Urinary bladder (tissue), 4 donors: ENCODE data around the gene AK8. TPM values are rescaled to one million over a fixed set of nuclear protein-coding genes. Genes with fewer than 3 reads are reported as not detected.

Source experiments
- DNase-seq: peaks from one replicate; pipeline ENCODE4 v3.0.0-alpha.2; 2015; ENCODE audit errors: extremely low spot score
- H3K27ac ChIP-seq: one replicate; pipeline ENCODE4 v1.5.1; 2013; ENCODE audit warnings: low read depth, mild to moderate bottlenecking, moderate library complexity
- H3K36me3 ChIP-seq: one replicate; pipeline ENCODE4 v1.6.1; 2013; ENCODE audit warnings: mild to moderate bottlenecking, moderate library complexity; ENCODE audit not compliant: insufficient read depth
- H3K4me1 ChIP-seq: one replicate; pipeline ENCODE4 v1.6.1; 2013; ENCODE audit warnings: mild to moderate bottlenecking, moderate library complexity; ENCODE audit not compliant: insufficient read depth
- H3K4me3 ChIP-seq: one replicate; pipeline ENCODE4 v1.5.1; 2013; ENCODE audit warnings: low read depth, low read length
- WGBS: extraction: QIAGEN DNeasy Blood & Tissue Kit; methylation state at CpG from one replicate; pipeline ENCODE4 v1.1.7; 2013; 5-methylcytosine and 5-hydroxymethylcytosine counted together
- polyA plus RNA-seq: library from polyadenylated mRNA; stranded (reverse); fragments of 200-250 nt; gene quantifications from one replicate; pipeline ENCODE4 v1.2.3, GENCODE V29; 2013
- total RNA-seq: library from RNA; depleted of rRNA; stranded (reverse); fragments of >200 nt; gene quantifications from one replicate; pipeline ENCODE4 v1.2.3, GENCODE V29; 2014
- donor health status: healthy with polysubstance abuse.
- donor health status: healthy.

Gene AK8
- total and polyA plus RNA-seq, 2 donors: 1.0 to 1.1 TPM

GRCh38 chr9:132800038-132800648 is 77.9 kb downstream of the AK8 start:
- WGBS: 15% methylated on average over 22 of the region's 22 CpGs
- H3K4me1 ChIP-seq: no peaks in the 10 kb centered on the region

DNA sequence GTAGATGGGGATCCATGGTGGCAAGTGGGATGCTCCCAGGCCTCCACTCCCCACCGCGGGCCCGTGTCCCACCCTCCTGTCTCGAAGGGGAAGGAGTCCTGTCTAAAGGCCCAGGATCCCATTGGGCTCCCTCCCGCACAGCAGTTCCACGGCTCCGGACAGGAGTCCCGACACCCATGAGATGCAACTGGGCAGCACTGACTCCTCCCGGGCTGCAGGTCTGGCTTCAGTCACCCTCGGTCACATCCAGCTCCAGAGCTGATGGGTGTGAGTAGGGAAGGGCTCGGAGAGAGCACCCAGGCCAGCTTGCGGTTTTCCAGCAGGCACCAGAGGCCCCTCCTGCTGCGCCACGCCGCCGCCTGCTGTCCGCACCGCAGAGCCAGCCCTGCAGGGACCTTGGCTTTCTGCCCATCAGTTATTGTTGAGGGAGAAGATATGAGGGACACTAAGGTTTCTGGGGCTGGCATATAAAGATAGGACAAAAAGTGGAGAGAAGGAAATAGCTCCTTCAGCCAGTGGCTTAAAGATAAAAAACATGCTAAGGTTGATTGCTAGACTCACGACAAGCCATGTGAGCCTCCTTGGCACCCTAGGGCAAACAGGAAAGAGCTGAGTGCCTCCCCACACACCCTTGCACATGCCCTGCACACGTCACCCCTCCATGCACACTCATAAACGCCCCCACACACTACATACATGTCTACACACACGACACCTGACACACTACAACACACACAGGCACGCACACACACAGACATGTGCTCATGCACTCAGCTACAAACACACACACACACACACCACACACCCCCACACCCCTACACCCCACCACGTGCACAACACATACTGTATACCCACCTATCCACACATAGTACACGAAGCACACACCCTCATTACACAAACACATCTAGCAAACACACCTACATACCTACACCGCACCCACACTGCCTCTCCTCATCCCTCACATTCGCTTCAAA is 79.0 kb downstream of the AK8 start:
- Histone ChIP-seq H3K27ac (no peak overlapping the region), H3K36me3 (no peaks in the 10 kb centered on the region), H3K4me1 (no peaks in the 10 kb centered on the region), H3K4me3 (no peak overlapping the region)
- DNase-seq: no peak
- 52% methylated on average over 27 of the region's 27 CpGs for WGBS

More at GRCh38 chr9:132800038-132800648, 77.9 kb downstream of the AK8 start:
- no peak overlapping the region for H3K27ac ChIP-seq
- H3K36me3 ChIP-seq: no peaks in the 10 kb centered on the region
- no peak overlapping the region for H3K4me3 ChIP-seq
- peak; percentile 53 for DNase-seq

DNA sequence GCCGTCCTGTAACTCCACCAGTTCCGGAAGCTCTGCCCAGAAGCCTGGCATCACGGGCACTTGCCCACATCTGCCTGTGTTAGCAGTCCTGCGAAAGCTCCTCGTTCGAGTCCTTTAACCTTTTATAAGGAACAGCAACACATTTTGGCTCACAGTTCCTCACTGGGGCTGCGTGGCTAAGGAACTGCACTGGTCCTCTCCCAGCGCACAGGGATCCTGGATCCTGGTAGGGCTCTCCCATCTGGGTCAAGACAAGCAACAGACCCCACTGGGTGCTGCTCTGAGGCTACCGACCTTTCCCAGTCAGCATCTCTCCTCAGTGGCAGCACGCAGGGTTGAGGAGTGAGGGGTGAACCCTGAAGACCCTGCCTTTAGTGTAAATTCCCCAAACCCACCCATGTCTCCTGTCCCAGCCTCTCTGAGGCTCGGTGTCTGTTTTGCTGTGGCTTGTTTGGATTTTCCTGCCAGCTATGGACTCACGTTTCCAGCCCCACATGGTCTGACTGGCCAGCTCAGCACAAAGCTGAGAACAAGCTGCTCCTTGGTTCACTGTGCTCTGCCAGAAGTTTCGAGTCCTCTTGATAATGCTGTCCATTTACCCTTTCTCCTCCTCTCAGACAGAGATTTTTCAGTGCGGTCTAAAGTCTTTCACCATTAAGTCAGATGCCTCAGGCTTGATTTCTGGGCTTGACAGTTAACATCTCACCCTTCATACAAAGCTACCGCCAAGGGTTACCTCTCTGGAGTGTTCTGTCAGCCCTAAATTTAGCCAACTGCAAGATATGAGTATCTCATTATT is 80.0 kb downstream of the AK8 start:
- peak; percentile 10 for DNase-seq
- 61% methylated on average over 15 of the region's 15 CpGs for WGBS
- no peak overlapping the region for H3K4me3 ChIP-seq
- no peaks in the 10 kb centered on the region for H3K4me1 ChIP-seq
- H3K27ac ChIP-seq: no peak overlapping the region
- no peaks in the 10 kb centered on the region for H3K36me3 ChIP-seq

GRCh38 chr9:132795511-132796303 is 82.4 kb downstream of the AK8 start:
- H3K4me3 ChIP-seq: no peak overlapping the region
- H3K36me3 ChIP-seq: no peaks in the 10 kb centered on the region
- H3K4me1 ChIP-seq: no peaks in the 10 kb centered on the region
- 87% methylated on average over 16 of the region's 16 CpGs for WGBS
- H3K27ac ChIP-seq: no peak overlapping the region
- DNase-seq: no peak

DNA sequence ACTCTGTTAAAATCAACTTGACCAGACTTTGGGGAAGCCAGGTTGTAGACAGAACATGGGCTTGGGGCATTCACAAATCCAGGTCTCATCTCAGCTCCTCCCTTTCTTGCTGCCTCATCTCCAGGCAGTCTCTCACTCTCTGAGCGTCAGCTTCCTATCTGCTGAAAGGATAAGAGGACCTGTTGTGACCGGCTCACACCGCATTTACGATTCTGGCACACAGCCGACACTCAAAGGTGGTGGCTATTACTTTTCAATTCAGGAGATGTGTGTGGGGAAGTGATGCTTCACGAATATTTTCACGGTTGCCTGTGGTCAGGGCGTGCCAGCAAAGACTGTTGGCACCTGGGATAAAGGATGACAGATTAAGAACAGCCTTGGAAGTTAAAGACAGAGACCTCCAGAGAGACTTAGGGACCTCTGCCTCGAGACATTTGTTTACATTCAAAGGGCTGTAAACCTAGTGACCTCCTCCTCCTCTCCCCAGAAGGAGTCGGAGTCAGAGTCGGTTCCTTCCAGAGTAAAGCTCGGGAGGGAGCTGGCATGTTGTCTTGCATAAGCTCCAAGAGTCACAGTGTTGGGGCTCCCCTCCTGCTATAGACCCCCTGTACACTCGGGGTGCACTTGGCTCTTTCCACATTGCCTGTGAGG is 83.2 kb downstream of the AK8 start:
- H3K36me3 ChIP-seq: no peaks in the 10 kb centered on the region
- no peaks in the 10 kb centered on the region for H3K4me1 ChIP-seq
- no peak overlapping the region for H3K27ac ChIP-seq
- H3K4me3 ChIP-seq: no peak overlapping the region
- 10% methylated on average over 13 of the region's 13 CpGs for WGBS
- DNase-seq: peak; percentile 10

DNA sequence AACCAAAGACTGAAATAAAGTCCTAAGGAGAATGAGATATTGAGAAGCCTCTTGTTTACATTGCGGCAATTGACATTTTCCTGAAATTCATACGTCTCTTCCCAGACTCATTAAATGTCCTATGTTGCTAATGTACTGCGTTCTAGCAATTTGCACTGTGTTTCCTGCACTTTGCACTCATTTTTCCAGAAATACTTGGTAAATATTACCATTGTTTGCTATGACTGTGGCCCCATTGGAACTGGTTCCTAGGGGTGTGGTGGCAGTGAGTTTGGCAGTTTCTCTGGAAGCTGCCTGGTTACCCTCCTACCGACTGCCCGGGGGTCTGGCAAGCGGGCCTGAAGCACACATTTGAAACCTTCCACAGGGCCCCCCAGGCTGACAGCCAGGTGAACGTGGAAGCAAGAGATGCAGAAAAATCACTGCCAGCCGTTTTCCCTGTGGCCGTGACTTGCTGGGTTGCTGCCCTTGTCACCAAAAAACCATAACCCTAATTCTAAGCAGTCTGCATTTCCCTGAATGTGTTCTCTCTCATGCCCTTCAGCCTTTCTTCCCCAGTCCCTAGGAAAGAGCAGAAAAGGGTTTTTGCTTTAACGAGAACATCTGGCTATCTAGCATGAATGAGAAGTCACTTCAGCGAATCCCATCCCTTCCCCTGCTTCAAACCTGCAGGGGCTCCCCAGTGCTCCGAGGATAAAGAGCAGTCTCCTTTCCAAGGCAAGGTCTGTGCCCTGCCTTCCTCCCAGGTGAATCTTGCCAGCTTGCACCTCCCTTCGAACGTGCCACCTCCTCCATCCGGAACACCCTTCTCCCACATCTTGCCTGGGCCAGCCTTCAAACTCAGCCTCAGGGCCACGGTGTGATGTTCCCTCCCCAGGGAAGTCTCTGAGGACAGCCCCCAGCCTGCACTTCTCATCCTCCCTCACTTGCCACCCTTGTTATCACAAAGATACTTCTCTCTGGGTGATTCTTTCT is 84.2 kb downstream of the AK8 start:
- Histone ChIP-seq H3K36me3 (no peaks in the 10 kb centered on the region), H3K27ac (no peak overlapping the region), H3K4me3 (no peak overlapping the region), H3K4me1 (no peaks in the 10 kb centered on the region)
- no peak for DNase-seq
- 72% methylated on average over 16 of the region's 16 CpGs for WGBS

DNA sequence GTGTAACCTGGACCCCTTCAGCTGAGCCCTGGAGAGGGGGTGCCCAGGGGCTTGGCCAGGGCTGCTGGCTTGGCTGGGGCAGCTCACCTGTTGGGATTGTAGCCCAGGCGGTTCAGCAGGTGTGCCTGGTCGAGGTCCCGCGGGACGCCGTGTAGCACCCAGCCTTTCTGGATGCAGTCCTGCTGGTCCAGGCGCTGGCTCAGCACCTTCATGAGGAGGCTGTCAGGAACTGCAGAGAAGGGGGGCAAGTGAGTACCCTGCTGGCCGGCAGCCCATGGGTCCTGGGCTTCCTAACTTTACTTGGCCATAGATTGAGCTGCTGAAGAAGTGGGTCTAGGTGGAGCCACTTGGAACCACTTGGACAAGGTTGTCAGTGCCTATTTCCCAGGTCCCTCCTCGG is 85.5 kb downstream of the AK8 start:
- H3K4me3 ChIP-seq: no peak overlapping the region

DNA sequence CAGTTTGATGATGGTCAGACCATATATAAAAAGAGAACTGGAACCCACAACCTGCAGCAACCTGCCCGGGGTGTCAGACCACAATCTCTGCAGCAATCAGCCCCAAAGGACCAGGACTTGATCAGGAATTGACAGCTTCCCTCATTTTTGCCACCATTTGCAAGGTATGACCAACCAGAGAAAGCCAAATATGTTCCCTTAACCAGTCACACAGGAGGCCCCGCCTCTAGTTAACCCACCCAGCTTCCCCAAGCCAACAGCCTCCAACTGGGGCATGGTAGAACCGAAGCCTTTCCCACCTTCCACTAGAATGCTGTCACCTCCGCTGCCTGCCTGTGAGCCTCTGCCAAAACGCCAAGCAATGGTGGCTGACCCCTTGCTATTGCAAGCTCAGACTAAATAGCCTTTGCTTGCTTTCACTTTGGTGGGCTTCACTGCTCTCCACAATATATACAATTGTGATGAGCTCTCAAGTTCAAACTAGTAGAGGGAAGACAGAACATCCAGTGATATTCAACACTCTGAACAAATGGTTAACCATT is 86.3 kb downstream of the AK8 start:
- Histone ChIP-seq H3K4me3 (no peak overlapping the region), H3K36me3 (no peaks in the 10 kb centered on the region), H3K27ac (no peak overlapping the region), H3K4me1 (no peaks in the 10 kb centered on the region)
- no peak for DNase-seq
- WGBS: 85% methylated on average over 5 of the region's 5 CpGs

More for the DNA sequence above, 85.5 kb downstream of the AK8 start:
- no peak for DNase-seq
- 94% methylated on average over 9 of the region's 9 CpGs for WGBS
- Histone ChIP-seq H3K36me3 (no peaks in the 10 kb centered on the region), H3K4me1 (no peaks in the 10 kb centered on the region), H3K27ac (no peak overlapping the region)

DNA sequence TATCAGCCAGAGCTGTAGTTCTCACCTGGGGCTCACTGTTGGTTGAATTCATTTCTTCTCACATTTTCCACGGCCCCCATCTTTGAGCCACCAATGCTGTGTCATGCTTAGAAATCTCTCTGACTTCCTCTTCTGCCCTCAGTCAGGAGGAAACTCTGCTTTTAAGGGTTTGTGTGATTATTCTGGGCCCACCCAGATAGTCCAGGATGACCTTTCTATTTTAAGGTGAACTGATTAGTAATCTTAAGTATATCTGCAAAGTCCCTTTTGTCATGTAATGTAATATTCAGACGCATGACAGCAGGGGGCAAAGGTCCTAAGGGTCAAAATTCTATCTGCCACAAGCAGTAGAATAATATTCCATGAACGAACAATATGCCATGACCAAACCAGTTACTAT is 88.4 kb downstream of the AK8 start:
- H3K36me3 ChIP-seq: no peaks in the 10 kb centered on the region
- no peaks in the 10 kb centered on the region for H3K4me1 ChIP-seq
- no peak overlapping the region for H3K4me3 ChIP-seq
- H3K27ac ChIP-seq: no peak overlapping the region
- 71% methylated on average over 3 of the region's 3 CpGs for WGBS
- DNase-seq: no peak

GRCh38 chr9:132788378-132788777 is 89.7 kb downstream of the AK8 start:
- Histone ChIP-seq H3K4me1 (no peaks in the 10 kb centered on the region), H3K27ac (no peak overlapping the region), H3K36me3 (no peaks in the 10 kb centered on the region), H3K4me3 (no peak overlapping the region)
- 77% methylated on average over 1 of the region's 1 CpG for WGBS
- DNase-seq: no peak

DNA sequence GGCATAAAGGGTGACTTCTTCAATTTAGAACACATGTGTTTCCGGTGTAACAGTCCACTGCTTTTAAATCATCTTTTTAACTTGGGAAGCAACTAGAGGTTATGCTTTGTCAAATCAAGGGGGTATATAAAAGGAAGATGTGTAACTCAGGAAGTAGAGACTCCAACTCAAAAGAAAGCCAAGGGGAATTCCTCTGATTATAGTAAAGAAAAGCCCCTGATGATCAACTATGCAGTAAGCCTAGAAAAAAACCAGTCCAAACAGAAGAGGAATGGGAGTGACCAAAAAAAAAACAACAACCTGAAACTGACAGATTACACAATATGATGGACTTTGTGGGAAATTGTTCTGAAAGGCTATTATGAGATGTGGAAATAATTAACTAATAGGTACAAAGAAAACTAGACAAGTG is 90.3 kb downstream of the AK8 start:
- WGBS: 89% methylated on average over 1 of the region's 1 CpG
- no peak for DNase-seq
- Histone ChIP-seq H3K27ac (no peak overlapping the region), H3K4me3 (no peak overlapping the region), H3K4me1 (no peaks in the 10 kb centered on the region), H3K36me3 (no peaks in the 10 kb centered on the region)
